ENCODE data around the gene CHST8. TPM values are rescaled to one million over a fixed set of nuclear protein-coding genes. Genes with fewer than 3 reads are reported as not detected.

The CHST8 gene
- total RNA-seq, 1 donor from 2014 or later: 0.35 TPM

DNA sequence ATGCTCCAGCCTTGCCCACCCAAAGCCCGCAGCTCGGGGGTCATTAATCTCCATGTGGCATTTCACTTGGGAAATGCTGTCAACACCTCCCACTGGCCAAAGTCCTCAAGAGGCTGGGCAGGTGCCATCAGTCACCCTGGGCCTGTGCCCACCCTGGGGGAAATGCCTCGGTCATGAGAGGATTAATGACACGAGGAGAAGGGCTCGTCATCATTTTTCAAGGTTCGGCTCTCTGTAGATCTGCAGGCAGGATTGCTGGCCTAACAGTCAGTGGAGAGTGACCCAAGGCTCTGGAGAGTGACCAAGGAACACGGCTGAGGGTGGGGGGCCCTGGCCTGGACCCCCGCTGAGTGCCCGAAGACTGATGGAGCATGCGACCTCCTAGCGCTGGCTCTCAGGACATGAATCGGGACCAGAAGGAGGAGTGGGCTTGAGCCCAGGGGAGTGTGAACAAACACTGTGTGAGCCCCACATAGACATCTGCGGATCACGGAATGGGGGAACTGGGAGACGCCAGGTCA lies 159.7 kb downstream of the CHST8 start:
- Mint-ChIP-seq H3K4me3 (ENCODE audit: unreplicated experiment) (no peak overlapping the region), H3K9me3 (ENCODE audit: unreplicated experiment) (no peaks in the 10 kb centered on the region), H3K27me3 (ENCODE audit: unreplicated experiment) (peaks cover 15% of the 10 kb centered on the region), H3K36me3 (ENCODE audit: unreplicated experiment) (no peaks in the 10 kb centered on the region), H3K4me1 (ENCODE audit: unreplicated experiment) (peaks cover 6% of the 10 kb centered on the region), H3K27ac (ENCODE audit: unreplicated experiment) (no peak overlapping the region)
- no peak for TF ChIP-seq CTCF (IDR thresholded peaks at IDR 0.05)
- DNase-seq (ENCODE audit: extremely low spot score, unreplicated experiment): no peak

GRCh38 chr19:33781996-33782395 lies 160.2 kb downstream of the CHST8 start:
- no peaks in the 10 kb centered on the region for H3K36me3 Mint-ChIP-seq (ENCODE audit: unreplicated experiment)
- no peaks in the 10 kb centered on the region for H3K9me3 Mint-ChIP-seq (ENCODE audit: unreplicated experiment)
- DNase-seq (ENCODE audit: extremely low spot score, unreplicated experiment): no peak
- no peak overlapping the region for H3K4me3 Mint-ChIP-seq (ENCODE audit: unreplicated experiment)
- peaks cover 15% of the 10 kb centered on the region for H3K27me3 Mint-ChIP-seq (ENCODE audit: unreplicated experiment)
- H3K27ac Mint-ChIP-seq (ENCODE audit: unreplicated experiment): no peak overlapping the region
- H3K4me1 Mint-ChIP-seq (ENCODE audit: unreplicated experiment): peaks cover 6% of the 10 kb centered on the region
- TF ChIP-seq CTCF (IDR thresholded peaks at IDR 0.05): no peak

DNA sequence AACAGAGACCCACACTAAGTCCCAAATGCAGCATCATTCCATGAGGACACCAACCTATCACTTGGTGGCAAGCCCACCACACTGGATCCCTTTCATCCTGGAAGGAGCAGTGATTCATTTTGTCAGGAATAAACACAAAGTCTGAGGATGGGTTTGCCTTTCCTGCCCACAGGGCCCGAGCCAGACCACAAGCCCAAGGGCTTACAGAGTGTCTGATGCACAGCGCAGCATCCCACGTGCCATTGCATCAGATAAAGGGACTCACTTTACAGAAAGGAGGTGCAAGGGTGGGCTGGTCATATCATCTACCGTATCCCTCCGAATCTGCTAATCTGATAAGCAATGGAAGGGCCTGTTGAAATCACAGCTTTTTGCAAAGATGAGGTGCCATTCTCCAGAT lies 162.7 kb downstream of the CHST8 start:
- H3K27ac Mint-ChIP-seq (ENCODE audit: unreplicated experiment): no peak overlapping the region
- TF ChIP-seq CTCF (IDR thresholded peaks at IDR 0.05): no peak

GRCh38 chr19:33785795-33786194 lies 164.0 kb downstream of the CHST8 start:
- TF ChIP-seq CTCF (IDR thresholded peaks at IDR 0.05): no peak
- DNase-seq (ENCODE audit: extremely low spot score, unreplicated experiment): no peak
- Mint-ChIP-seq H3K36me3 (ENCODE audit: unreplicated experiment) (no peaks in the 10 kb centered on the region), H3K4me1 (ENCODE audit: unreplicated experiment) (no peaks in the 10 kb centered on the region), H3K4me3 (ENCODE audit: unreplicated experiment) (no peak overlapping the region), H3K9me3 (ENCODE audit: unreplicated experiment) (no peaks in the 10 kb centered on the region), H3K27ac (ENCODE audit: unreplicated experiment) (no peak overlapping the region), H3K27me3 (ENCODE audit: unreplicated experiment) (peaks cover 9% of the 10 kb centered on the region)

More for the DNA sequence above, 162.7 kb downstream of the CHST8 start:
- no peaks in the 10 kb centered on the region for H3K9me3 Mint-ChIP-seq (ENCODE audit: unreplicated experiment)
- H3K36me3 Mint-ChIP-seq (ENCODE audit: unreplicated experiment): no peaks in the 10 kb centered on the region
- H3K4me3 Mint-ChIP-seq (ENCODE audit: unreplicated experiment): no peak overlapping the region
- H3K4me1 Mint-ChIP-seq (ENCODE audit: unreplicated experiment): no peaks in the 10 kb centered on the region
- no peak for DNase-seq (ENCODE audit: extremely low spot score, unreplicated experiment)
- peaks cover 10% of the 10 kb centered on the region for H3K27me3 Mint-ChIP-seq (ENCODE audit: unreplicated experiment)

- Mint-ChIP-seq H3K27me3 (ENCODE audit: unreplicated experiment) (peaks cover 12% of the 10 kb centered on the region), H3K4me3 (ENCODE audit: unreplicated experiment) (no peak overlapping the region), H3K27ac (ENCODE audit: unreplicated experiment) (no peak overlapping the region), H3K4me1 (ENCODE audit: unreplicated experiment) (no peaks in the 10 kb centered on the region), H3K9me3 (ENCODE audit: unreplicated experiment) (no peaks in the 10 kb centered on the region), H3K36me3 (ENCODE audit: unreplicated experiment) (no peaks in the 10 kb centered on the region)
- no peak for DNase-seq (ENCODE audit: extremely low spot score, unreplicated experiment)
- no peak for TF ChIP-seq CTCF (IDR thresholded peaks at IDR 0.05)
Observed at GRCh38 chr19:33788676-33789075, 166.9 kb downstream of the CHST8 start.
